Endothelial cell of umbilical vein (primary cell): Measurements from ENCODE around the gene CAMTA1.

ENCODE experiments used
- EZH2 ChIP-seq: IDR thresholded peaks from 2 replicates; pipeline ENCODE4 v1.6.1; 2012; ENCODE audit warnings: borderline replicate concordance, low read depth, mild to moderate bottlenecking, moderate library complexity, low read length, inconsistent platforms; ENCODE audit not compliant: severe bottlenecking
- FOS ChIP-seq: IDR thresholded peaks from 2 replicates; pipeline ENCODE4 v1.6.1; 2011; ENCODE audit warnings: mild to moderate bottlenecking, low read length, moderate library complexity, borderline replicate concordance; ENCODE audit not compliant: insufficient read depth
- JUN ChIP-seq: IDR thresholded peaks from 2 replicates; pipeline ENCODE4 v1.6.1; 2011; ENCODE audit warnings: borderline replicate concordance, low read depth; ENCODE audit not compliant: insufficient read length, insufficient read depth
- MYC ChIP-seq: IDR thresholded peaks from one replicate; pipeline ENCODE4 v1.6.1; 2011; ENCODE audit warnings: mild to moderate bottlenecking, low read depth, low read length
- POLR2A ChIP-seq: IDR thresholded peaks from 2 replicates; pipeline ENCODE4 v1.6.1; 2012; ENCODE audit warnings: low read depth, mild to moderate bottlenecking, control low read depth, low read length
- POLR2AphosphoS5 ChIP-seq: IDR thresholded peaks from 2 replicates; pipeline ENCODE4 v1.6.1; 2012; ENCODE audit warnings: low read depth, mild to moderate bottlenecking, control low read depth, low read length, moderate library complexity; ENCODE audit not compliant: insufficient read depth
- TF ChIP-seq, protein P1 (sequence below), 2 donors: IDR thresholded peaks; 1 replicate in 1 of 2; 2 replicates in 1 of 2; pipeline ENCODE4 v1.5.1; 2011; ENCODE audit warnings: low read length in 2 of 2, mild to moderate bottlenecking in 2 of 2, moderate library complexity in 2 of 2, control low read depth in 1 of 2, inconsistent platforms in 1 of 2, low read depth in 1 of 2; ENCODE audit not compliant: insufficient read depth in 1 of 2; ENCODE audit errors: extremely low read depth in 1 of 2
- TF ChIP-seq, protein P2 (sequence below): IDR thresholded peaks from 2 replicates; pipeline ENCODE4 v1.6.1; 2011; ENCODE audit not compliant: insufficient read depth, insufficient read length

DNA sequence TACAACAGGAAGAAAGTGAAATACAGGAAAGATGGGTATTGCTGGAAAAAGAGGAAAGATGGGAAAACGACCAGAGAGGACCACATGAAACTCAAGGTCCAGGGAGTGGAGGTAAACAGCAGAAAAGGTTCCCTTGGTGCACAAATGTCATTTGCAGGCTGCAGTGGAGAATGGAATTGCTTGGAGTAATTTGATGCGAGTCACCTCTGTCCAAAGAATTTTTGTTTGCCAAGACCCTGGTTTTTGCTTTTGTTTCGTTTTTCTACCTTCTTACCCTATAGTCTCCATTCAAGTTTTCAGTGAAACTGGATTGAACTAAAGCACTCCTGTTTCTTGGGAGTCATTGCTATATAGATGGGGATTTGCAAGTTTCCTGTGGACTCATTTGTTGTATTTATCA lies 464.3 kb downstream of the CAMTA1 start:
- TF ChIP-seq, protein P1, sequence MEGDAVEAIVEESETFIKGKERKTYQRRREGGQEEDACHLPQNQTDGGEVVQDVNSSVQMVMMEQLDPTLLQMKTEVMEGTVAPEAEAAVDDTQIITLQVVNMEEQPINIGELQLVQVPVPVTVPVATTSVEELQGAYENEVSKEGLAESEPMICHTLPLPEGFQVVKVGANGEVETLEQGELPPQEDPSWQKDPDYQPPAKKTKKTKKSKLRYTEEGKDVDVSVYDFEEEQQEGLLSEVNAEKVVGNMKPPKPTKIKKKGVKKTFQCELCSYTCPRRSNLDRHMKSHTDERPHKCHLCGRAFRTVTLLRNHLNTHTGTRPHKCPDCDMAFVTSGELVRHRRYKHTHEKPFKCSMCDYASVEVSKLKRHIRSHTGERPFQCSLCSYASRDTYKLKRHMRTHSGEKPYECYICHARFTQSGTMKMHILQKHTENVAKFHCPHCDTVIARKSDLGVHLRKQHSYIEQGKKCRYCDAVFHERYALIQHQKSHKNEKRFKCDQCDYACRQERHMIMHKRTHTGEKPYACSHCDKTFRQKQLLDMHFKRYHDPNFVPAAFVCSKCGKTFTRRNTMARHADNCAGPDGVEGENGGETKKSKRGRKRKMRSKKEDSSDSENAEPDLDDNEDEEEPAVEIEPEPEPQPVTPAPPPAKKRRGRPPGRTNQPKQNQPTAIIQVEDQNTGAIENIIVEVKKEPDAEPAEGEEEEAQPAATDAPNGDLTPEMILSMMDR (IDR thresholded peaks at IDR 0.05; ENCODE audit: extremely low read depth in 1 of 2, insufficient read depth in 1 of 2, low read depth in 1 of 2, low read length in 2 of 2), result no peak
- TF ChIP-seq POLR2AphosphoS5, result no peak
- TF ChIP-seq EZH2, result no peak
- TF ChIP-seq POLR2A, result no peak
- TF ChIP-seq, protein P2, sequence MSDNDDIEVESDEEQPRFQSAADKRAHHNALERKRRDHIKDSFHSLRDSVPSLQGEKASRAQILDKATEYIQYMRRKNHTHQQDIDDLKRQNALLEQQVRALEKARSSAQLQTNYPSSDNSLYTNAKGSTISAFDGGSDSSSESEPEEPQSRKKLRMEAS, result no peak
- no peak for TF ChIP-seq FOS
- TF ChIP-seq JUN, result no peak
- TF ChIP-seq MYC, result no peak
